Activated gamma-delta T cell treated with Interleukin-2 at 50 U/mL for 16 hours (primary cell): Measurements from ENCODE around the gene GP5.

Source experiments
- DNase-seq: peaks from one replicate; pipeline ENCODE4 v3.0.0-alpha.2; 2020

GP5 gene

DNA sequence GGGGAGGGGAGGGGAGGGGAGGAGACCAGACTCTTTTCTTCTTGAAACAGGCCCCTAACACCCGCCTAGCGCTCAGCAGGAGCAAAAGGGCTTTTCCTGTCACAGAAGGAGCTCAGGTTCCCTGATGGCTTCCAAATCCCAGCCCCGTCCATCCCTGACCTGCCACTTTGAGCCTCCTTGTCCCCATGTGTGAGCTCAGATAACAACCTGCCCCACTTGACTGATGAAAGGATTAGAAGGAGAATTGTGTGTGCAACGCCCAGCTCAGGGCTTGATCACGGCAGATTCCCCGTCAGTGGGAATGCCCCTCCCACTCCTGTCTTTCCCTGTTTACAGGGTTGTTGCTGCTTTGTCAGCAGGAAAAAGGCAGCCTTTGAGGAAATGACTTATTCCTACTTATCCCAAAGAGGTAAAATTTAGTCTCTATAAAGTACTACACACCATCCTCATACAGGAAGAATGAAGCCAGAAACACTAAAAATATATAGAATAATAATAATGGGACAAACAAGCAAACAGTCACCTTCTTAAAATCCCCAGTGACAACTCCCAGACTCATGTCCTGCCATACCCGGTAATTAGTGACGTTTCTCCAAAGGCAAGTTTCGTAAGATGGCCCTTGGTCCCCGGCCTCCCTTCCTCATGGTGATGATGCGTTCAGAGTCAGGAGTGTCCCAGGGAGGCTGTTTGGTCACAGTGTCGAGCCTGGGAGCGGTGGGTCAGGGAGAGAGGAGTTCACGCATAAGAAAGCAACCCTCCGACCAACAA is 23.4 kb downstream of the GP5 start:
- DNase-seq, result no peak

DNA sequence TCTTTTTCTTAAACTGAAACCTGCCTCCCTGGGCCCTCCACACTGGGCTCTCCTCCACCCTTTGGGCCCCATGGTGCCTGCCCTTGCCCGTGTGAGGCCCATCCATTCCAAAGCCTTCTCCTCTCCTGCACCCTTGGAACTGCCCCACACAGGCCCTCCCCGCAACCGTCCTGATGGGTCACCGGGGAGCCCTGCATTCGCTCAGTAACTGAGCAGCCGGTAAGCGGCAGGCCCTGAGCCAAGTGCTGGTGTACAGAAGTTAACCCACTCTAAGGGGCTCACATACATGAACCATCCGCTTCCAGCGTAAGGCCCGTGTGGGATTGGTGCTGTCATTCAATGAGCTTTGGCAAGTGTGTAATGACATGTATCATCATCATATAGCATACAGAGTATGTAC is 24.1 kb downstream of the GP5 start:
- no peak for DNase-seq

GRCh38 chr3:194373899-194374298 is 25.2 kb downstream of the GP5 start:
- DNase-seq, result no peak

DNA sequence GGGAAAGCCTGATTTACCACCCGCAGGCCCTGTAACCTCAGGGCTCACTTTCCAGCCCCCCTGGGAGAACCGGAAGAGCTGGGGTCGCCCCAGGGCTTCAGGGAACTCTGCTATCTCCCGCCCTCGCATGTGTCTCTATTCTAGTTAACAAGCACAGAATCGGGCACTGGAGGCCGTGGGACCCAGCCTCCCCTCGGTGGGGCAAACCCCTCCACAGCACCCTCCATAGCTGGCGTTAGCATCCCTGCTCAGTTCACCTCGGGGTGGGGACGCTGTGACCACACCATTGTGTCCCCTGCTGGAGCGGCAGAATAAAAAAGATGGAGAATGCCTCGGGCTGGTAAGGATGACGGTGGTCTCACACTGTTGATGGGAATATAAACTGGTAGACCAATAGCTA is 26.0 kb downstream of the GP5 start:
- DNase-seq, result no peak

- DNase-seq, result no peak
These were observed 28.3 kb downstream of the GP5 start for GRCh38 chr3:194370753-194371152.

DNA sequence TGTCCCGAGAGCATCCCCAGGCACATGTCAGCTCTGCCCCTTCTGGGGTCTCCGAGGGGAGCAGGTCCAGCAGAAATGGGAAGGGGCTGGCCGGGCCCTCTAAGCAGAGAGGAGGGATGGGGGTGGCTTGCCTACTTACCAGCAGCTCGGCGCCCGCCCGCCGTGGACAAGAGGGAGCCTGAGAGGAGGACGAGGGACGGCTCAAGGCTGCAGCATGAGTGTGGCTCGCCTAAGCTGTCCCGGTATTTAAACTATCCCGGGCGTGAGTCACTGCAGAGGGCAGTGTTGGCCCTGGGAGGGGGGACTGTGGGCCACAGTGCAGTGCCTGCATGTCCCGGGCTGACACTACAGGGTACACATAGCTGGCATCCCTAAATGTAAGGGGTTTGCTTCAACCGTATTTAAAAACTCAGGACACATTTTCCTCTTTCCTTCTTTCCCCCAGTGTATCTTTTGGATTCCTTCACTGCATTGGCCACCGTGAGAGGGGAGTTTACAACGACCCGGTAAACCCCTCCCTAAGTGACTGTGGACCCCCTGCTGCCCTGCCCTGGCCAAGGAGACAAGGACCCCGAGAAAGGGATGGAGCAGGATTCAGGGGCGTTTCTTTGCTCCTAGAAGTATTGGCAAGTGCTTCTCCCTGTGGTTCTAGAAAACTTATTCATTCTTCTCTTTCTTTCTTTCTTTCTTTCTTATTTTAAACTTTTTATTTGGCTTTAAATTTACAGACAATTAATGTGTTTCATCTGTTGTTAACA is 29.4 kb downstream of the GP5 start, which contains the start of gene LRRC15:
LRRC15 (minus strand) TSS at position 222 of the 758 bp plus-strand sequence. CDS start 8,700 bp downstream, outside the sequence.
- DNase-seq, result no peak

- DNase-seq, result no peak
These were observed 30.1 kb downstream of the GP5 start for GRCh38 chr3:194368918-194369317.

DNA sequence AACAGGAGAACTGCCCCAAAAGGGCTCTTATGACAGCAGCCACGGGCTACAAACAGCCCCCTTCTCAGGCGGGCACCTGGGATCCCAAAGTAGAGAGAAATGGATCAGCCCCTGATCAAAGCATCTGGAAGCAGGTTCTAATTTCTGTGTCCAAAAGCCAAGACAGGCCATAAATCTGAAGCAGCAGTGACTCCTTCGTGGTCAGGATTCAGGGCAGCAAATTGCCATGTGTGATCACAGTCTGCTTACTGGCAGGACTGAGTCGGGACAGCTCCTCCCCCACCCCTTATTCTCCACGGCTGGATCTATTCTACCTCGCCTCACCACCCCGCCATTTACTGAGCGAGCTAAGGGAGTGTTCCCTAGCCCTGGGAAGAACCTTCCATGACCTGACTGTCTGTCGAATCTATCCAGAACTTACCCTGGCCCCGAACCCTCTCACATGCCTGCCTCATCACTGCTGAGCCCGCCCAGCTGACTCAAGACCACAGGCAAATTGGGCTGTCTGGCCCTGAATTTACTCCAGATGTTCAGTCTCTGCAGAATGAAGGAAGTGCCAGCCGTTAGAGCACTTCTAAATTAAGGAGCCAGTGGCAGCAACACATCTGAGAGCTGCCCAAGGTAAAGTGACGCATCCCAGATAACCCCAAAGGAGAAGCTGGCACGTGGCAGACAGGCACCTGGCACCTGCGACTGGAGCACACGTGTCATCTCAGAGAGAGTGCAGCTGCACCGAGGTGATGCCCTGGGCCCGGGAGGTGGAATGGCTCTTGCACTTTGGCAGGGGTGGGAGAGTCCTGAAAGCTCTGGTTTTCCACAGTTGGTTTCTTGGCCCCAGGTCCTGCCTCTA is 30.8 kb downstream of the GP5 start:
- no peak for DNase-seq

GRCh38 chr3:194365978-194366490 is 33.0 kb downstream of the GP5 start:
- no peak for DNase-seq

GRCh38 chr3:194365526-194365925 is 33.5 kb downstream of the GP5 start:
- DNase-seq, result no peak

DNA sequence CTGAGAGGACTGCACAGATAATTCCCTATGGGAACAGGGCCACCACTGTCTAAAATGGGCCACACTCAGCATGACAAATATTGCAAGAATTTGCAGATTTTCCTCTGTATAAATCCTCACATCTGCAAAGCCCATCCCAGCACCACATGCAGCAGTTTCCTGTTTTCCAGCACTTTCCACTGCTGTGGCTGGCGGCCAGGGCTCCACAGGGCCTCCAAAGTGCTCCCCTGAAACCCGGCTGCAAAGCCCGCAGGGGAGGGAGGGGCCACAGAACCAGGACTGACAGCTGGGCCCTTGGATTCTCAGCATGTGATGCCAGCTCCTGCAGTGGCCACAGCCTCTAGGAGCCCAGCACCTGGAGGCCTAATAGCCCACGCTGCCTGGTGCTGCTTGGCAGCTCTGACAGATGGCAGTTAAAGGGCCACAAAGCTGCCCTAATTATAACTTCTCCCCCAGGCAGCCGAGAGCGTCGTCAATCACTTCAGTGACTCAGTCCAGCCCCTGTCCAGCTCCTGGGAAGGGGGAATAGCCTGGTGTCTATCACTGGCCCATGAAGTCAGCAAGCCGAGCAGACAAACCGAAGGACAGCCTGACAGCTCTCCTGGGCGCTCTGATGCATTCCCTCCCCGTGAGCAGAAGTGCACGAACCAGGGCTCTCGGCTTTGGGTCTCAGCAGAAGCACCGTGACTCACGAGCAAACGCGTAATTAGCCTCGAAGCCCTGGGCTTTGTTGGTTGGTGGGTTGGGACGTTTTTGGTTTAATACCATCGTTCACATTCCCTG is 34.2 kb downstream of the GP5 start:
- DNase-seq, result no peak

DNA sequence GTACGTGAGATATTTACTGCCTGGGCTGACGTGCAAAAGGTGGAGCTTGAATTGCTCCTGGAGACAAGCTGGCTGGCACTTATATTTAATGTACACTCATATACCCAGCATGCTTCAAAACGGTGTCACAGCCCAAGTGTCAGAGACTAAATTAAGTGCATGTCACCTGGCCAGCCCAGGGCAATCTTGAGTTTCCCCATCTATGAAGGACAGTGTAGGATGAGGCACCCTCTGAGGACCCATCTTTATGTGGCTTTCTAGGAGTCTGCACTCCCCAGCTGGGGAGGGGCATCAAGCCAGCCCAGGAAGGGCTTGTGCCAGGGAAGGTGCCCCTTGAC is 34.8 kb downstream of the GP5 start:
- DNase-seq, result no peak

GRCh38 chr3:194360568-194360967 is 38.5 kb downstream of the GP5 start:
- DNase-seq, result no peak

GRCh38 chr3:194357681-194358080 is 41.4 kb downstream of the GP5 start:
- no peak for DNase-seq

DNA sequence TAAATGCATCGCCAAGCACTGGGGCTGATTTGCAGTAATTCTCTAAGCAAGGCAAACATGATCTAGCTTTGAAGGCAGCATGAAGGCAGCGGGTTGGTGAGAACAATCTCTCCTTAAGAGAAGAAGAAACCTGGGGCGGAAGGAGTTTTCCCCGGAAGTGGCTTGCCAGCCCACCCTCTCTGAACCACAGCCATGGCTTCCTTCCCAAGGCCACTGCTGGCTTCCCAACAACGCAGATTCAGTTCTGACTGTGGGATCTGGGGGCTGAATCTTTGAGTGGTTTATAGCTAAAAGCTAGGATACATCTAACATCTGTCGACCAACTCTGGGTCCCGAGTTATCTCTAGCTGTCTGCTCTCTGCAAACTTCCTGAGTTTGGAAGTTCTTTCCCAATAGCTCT is 43.7 kb downstream of the GP5 start:
- DNase-seq, result no peak

DNA sequence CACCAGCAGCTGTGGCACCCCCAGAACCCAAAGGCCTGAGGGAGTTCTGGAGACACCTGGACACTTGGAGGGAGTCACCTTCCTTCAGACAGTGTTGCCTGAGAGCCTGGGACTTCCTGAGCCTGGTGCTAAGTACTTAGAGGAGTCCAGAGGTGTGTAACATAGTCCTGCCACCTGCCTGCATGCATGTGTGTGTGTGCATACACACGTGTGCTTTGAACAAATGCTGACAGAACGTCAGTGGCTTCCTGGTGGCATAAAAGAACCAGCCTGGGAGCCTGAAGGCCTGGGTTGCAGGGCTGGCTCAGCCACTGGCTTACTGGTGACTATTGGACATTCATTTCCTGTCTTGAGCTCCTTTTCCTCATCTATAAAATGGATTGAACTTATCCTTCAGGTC is 44.8 kb downstream of the GP5 start:
- no peak for DNase-seq

- DNase-seq, result no peak
These were observed 46.3 kb downstream of the GP5 start for GRCh38 chr3:194352667-194353246.

DNA sequence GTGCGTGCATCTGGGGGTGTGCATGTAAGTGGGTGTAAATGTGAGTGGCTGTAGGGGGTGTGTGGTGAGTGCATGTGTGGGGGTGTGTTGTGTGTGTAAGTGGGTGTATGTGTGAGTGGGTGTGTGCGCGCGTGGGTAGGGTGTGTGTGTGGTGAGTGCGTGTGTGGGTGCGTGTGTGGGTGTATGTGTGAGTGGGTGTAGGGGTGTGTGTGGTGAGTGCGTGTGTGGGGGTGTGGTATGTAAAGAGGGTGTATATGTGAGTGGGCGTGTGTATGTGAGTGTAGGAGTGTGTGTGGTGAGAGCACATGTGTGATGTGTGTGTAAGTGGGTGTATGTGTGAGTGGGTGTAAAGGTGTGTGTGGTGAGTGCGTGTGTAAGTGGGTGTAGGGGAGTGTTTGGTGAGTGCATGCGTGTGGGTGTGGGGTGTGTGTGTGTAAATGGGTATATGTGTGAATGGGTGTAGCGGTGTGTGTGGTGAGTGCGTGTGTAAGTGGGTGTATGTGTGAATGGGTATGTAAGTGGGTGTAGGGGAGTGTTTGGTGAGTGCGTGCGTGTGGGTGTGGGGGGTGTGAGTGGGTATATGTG is 47.0 kb downstream of the GP5 start:
- no peak for DNase-seq

DNA sequence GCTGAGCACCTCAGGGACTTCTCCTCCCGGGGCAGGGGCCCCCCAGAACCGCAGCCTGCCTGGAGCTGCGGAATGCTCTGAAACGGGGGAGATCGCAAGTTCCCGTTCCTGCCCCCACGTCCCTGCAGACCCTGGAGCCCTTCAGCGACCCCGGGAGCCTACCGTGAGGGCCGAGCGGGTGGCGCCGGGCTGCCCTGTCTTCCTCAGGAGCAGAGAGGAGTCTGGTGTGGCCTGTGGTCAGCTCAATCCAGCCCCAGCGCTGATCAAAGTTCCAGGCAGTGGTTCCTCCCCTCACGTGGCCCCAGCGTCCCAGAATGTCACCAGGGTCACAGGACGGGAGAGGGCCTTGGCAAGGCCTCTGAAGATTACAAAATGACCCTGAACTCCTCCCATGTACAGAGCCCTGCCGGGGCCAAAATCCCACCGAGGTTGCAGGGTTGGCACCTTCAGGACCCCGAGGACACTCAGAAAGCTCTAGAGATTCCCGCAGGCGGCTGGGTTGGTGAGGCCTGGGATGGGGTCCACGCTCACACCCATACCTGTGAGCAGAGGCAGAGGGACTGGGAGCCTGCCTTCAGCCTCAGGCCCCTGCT is 47.9 kb downstream of the GP5 start, which contains the start of gene CPN2:
CPN2 (minus strand) TSS at position 249 of the 593 bp plus-strand sequence. CDS start 8,626 bp downstream, outside the sequence.
- no peak for DNase-seq

DNA sequence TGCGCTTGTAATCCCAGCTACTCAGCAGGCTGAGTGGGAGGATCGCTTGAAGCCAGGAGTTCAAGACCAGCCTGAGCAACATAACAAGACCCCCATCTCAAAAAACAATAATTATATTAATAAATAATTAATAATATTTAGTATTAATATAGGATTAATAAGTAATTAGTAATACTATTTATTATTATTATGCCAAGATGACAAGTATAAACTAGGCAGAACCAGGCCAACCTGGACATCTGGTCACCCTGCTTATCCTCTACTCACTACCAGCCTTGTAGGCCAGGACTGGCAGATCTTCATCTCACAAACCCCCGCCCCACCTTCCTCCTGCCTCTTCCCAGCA is 48.4 kb downstream of the GP5 start:
- no peak for DNase-seq

- DNase-seq, result no peak
These were observed 50.7 kb downstream of the GP5 start for GRCh38 chr3:194348354-194348753.
